ENCODE measurements around the gene MED8.
A peak's percentile ranks its signal among the peaks of the same experiment; 100 is the strongest.
"Not testable (repeated sequence)": the region's sequence is repeated elsewhere in the genome, so short reads cannot be mapped to it uniquely, and the experiment has no call there.

Gene MED8

DNA sequence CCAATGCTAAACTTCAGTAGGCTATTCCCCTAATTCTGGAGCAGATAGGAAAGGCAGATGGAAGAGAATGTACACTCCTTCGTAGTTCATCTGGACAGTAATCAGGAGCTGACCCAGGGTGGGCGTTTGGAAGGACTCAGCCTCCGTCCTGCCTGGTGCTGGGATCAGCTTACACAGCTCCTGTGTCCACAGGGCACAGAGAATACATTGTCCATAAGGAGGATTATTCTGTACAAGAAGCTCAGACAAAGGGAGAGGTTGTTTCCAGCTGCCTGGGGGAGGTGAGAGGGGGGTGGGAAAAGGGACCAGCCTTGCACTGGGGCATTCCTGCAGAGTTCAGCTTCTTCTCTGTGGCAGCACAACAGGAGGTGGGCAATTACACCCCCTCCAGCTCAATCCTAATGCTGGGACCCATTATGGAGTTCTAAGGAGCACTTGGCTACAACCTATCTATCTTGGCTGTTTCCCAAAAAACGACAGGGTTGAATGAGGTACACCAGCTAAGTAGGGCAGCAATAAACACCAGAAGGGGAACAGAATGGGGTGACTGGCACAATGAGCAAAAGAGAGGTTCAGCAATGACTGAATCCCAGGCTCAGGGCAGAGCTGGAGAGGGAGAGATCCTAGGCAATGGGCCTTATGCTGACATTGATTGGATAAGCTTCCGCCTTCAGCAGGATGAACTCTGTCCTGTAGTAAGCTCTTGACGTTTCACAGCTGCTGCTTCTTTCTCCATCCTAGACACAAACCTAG is 7.4 kb downstream of the MED8 start:
- DNase-seq, result no peak

DNA sequence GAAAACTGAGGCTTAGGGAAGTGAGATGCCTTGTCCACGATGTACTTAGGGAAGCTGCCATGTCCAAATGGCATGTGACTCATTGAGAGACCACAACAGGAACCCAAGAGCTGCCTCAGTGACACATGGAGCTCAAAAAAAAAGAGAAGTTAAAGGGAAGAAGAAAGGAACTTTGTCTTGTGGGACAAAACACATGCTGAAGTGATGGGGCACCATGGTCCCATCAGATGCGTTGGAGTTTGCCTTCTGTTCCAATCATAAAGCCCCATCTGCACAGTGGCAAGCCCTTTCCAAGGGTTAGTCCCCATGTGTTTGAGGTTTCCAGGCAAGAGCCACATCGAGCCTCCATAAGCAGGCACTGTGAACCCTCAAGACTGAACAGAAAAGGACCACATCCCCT is 8.0 kb downstream of the MED8 start:
- DNase-seq, result no peak

GRCh38 chr1:43379476-43379875 is 10.1 kb downstream of the MED8 start:
- DNase-seq, result no peak

- no peak for DNase-seq
Measured at GRCh38 chr1:43377831-43378230, 11.8 kb downstream of the MED8 start.

DNA sequence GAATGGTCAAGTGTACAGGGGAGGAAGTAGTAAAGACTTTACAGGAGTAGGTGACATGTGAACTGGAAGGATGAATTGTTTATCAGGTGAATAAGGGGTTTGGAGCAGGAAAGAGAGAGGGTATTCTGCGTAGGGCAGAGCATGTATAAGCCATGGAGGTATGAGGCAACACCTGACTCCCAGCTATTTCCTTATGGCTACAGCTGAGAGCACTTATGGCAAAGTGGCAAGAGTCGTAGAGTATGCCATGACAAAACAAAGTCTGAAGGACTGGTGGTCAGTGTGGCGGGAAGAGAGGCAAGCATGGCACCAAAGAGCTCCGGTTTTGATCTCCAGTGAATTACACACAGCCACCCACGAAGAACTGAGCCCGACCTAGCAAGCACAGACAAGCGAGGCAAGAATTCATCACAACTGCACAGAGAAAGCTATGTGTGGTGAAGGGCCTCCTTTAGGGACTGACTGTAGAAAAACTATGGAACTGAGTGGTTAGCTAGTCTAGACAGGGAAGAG is 12.8 kb downstream of the MED8 start:
- DNase-seq, result no peak

GRCh38 chr1:43373066-43373940 is 16.3 kb downstream of the MED8 start:
- peak; percentile 84 for DNase-seq

DNA sequence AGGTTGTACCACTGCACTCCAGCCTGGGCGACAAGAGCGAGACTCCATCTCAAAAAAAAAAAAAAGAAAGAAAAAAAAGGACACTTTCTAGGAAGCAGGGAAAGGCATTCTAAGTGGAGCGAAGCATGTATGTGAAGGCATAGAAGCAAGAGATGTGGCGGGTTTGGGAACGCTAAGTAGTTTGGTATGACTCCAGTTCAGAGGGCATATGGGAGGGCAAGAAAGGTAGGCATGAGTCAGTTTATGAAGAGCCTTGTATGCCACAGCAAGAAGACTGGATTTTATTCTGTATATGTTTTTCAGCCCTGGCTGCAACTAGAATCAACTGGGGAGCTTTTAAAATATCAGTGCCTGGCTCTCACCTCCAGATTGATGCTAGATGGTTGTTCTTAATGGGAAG is 17.4 kb downstream of the MED8 start:
- peak; percentile 51 for DNase-seq

- DNase-seq, result no peak
Measured at GRCh38 chr1:43370564-43370963, 19.0 kb downstream of the MED8 start.

DNA sequence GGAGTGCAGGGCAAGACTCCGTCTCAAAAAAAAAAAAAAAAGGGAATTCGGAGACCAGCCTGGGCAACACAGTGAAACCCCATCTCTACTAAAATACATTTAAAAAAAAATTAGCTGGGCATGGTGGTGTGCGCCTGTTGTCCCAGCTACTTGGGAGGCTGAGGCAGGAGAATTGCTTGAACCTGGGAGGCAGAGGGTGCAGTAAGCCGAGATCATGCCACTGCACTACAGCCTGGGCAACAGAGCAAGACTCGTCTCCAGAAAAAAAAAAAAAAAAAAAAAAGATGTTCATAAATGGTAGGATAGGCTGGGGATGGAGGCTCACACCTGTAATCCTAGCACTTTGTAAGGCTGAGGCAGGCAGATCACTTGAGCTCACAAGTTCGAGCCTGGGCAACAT is 19.8 kb downstream of the MED8 start:
- DNase-seq, result not testable (repeated sequence)

DNA sequence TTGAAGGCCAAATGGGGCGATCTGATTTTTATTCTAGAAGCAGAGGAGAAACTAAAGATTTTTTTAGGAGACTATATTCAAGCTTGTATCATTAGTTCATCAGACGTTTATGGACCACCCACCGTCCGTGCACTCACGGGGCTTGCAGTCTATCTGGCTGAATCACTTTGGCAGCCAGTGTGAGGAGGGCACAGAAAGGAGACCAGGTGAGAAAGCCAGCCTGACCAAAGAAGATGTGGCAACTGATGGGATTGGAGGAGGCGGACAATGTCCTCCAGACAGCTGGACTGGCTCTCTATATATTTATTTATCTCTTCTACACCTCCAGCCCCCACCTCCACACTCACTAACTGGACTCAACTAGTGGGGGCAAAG is 21.0 kb downstream of the MED8 start:
- no peak for DNase-seq

GRCh38 chr1:43367904-43368645 is 21.5 kb downstream of the MED8 start, which contains the start of gene ELOVL1:
TSS of gene ELOVL1 (minus strand) at chr1:43368011. CDS start at chr1:43365609, 2,402 bp downstream.
- peak; percentile 92 for DNase-seq

DNA sequence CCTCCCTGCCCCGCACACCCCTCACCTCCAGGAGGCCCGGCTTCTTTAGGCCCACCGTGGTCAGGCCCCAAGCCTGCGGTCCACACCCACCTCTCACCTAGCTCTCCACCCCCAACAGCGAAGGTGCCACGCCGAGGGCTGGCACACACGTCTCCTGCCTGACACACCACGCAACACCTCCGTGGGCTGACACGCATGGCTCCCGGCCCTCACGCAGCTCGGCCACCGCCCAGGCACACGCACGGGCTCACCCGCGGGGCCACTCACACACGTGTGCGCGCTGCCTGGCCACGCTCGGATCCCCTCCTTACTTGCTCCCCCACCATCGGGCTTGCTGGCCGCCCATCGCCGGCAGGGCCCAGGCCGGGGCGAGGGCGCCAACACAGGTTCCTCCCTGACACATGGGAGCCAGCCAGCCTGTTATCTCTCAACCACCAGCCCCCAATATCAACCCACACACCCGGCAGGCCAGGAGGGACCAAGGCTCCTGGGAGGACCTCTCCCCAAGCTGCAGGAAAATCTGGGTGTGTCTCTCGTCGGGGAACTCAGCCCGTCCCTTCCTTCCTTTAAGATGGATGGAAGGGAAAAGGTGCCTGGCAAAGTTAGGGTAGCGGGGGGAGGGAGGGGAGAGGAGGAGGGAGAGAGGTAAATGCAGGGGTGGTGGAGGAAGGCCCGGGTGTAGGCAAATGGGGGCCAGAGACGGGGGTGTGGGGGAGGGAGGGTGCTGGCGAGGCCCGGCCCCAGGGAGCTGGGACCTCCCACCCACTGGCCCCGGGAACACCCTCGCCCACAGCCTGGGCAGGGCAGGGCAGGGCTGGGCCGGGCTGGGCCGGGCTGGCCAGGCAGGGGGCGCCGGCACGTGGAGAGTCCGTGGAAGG is 22.3 kb downstream of the MED8 start:
- no peak for DNase-seq

GRCh38 chr1:43366601-43367025 is 23.0 kb downstream of the MED8 start:
- DNase-seq, result no peak

GRCh38 chr1:43366179-43366578 is 23.4 kb downstream of the MED8 start:
- no peak for DNase-seq

DNA sequence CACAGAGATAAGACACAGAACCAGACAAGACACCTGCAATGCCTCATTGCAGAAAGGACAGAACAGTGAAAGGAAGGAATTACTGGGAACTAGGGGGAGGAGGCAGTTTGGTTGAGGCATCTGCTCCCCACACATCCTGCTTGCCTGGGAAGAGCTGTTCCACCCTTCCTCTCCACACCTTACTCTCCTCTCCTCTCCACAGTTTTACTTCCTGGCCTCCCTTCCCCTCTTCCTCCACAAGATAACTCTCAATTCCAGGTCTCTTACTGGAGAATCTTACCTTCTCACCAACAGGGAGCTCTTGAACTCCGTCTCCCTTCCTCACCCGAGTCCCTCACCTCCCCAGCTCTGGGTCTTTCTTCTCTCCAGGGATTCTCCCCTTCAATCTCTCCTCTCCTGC is 23.9 kb downstream of the MED8 start:
- no peak for DNase-seq

DNA sequence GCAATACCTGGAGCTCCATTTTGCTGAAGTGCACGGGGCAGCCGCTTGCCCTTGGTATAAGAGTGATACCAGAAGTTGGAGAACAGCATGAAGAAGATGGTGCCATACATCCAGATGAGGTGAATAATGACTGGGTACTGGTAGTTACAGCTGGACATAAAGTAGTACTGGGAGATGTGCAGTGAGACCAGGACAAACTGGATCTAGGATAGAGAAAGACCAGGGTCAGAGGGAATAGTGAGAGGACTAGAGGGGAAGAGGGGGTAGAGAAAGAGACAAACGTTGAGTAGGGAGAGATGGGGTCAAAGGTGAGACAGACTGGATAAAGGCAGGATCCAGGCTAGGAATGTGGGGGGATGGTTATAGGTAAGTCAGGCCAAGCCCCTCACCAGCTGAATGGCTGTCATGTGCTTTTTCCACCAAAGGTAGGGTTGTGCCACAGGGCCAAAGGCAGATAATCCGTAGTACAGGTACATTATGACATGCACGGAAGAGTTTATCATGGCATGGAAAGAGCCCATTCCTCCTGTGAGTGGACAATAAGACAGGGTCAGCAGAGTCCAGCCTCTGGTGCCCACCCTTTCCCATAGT is 25.6 kb downstream of the MED8 start:
- DNase-seq, result no peak

DNA sequence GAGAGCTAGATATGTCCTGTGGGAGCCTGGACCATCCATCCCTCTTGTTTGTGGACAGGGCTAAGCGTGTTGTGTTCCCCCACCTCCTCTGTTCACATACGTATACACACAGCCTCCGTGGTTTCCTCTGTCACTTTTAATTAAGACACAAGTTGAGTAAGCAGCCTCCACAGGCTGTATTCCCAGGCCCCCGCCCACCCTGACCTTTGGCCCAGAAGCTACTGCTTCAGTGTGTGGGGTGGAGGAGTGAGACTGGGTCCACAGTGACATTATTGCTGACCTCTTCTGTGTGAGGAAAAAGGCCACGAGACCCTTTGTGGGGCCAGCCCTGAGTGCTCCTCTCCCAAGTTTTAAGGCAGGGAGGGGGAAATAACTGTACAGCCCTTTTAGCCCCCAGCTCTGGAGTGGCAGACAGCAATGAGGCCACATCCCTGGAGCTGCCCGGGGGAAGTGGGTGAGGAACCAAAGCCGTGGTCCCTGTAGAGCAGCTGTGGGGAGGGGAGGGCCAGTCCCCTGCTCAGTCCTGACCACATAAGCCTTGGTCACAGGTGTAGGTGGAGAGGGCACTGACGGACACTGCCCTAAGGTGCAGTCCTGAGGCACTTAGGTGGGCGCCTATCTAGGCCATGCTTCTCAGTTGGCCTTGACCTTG is 26.2 kb downstream of the MED8 start:
- peak; percentile 49 for DNase-seq

DNA sequence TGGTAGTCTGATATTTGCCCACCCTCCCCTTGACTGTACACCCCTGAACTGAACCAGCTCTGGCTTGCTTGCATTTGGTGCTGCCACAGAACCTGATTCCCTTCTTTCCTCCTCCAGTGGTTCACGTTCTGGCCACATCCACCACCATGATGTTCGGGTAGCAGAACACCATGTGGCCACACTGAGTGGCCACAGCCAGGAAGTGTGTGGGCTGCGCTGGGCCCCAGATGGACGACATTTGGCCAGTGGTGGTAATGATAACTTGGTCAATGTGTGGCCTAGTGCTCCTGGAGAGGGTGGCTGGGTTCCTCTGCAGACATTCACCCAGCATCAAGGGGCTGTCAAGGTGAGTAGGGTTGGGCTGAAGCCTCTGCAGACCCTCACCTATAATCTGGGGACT is 29.0 kb downstream of the MED8 start:
- DNase-seq, result peak; percentile 8

DNA sequence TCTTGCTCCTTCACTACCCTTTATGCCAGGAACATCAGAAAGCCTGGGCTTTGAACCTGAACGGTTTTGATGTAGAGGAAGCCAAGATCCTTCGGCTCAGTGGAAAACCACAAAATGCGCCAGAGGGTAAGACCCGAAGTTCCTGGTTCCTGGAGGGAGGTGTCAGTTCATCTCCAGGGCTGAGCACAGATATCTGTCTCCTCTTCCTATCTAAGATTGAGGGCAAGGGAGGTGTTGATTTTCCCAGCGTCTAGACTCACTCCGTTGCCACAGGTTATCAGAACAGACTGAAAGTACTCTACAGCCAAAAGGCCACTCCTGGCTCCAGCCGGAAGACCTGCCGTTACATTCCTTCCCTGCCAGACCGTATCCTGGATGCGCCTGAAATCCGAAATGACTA is 29.9 kb downstream of the MED8 start:
- DNase-seq, result peak; percentile 45

DNA sequence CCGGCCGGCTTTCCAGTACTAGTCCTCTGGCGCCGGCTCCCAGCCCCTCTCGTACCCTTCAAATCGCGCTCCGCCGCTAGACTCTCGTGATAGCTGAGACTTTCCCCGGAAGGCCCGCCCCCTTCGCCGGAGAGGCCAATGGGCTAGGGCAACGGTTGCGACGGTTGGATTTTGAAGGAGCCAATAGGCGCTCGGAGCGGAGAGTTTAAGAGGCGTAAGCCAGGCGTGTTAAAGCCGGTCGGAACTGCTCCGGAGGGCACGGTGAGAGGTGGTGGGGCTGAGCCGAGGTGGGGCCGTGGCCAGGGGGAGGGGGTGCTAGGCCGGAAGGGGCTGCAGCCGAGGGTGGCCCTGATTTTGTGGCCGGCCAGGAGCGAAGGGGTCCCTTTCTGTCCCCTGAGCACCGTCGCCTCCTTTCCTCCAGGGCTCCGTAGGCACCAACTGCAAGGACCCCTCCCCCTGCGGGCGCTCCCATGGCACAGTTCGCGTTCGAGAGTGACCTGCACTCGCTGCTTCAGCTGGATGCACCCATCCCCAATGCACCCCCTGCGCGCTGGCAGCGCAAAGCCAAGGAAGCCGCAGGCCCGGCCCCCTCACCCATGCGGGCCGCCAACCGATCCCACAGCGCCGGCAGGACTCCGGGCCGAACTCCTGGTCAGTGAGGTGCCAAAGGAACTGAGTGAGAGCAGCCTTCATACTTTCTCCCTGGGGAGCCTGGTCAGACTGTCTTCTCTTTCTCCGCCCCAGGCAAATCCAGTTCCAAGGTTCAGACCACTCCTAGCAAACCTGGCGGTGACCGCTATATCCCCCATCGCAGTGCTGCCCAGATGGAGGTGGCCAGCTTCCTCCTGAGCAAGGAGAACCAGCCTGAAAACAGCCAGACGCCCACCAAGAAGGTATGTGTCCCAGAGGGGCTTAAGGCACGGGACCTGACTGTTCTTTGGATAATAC is 30.6 kb downstream of the MED8 start, which contains the start of gene CDC20:
Gene CDC20 (plus strand): TSS at position 236 of the 948 bp plus-strand sequence. CDS start 235 bp downstream, at position 471.
- peak; percentile 99 for DNase-seq
